ENCODE results near the gene PAGE3.

DNA sequence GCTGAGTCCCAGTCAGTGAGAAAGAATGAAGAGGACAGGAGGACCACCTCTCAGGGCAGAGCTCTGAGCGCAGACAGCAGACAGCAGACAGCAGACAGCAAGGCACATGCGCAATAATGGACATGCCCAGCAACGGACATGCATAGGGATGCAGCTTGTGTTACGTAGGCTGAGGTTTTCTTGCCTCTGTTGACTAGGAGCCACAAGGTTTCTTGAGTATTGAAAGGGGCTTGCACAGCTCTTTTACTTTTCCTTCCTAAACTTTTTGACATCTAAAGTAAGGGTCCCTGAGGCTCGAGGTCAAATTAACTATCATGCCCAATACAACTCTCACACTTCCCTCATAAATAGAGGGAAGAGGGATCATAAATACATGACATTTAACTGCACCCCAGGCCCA, at the start of gene PAGE3:
- TF ChIP-seq ZNF274 (IDR thresholded peaks at IDR 0.05; ENCODE audit: low read depth, low read length) (no peak), YY1 (IDR thresholded peaks at IDR 0.05; ENCODE audit: insufficient read depth, insufficient read length) (no peak)

All from NT2/D1 (cell line).